ENCODE measurements around the gene TTBK2. TPM values are rescaled to one million over a fixed set of nuclear protein-coding genes. Genes with fewer than 3 reads are reported as not detected.
"Not testable (repeated sequence)": the region's sequence is repeated elsewhere in the genome, so short reads cannot be mapped to it uniquely, and the experiment has no call there.

Gene TTBK2
- 10 to 100 TPM; 12.1 to 12.3 TPM for total RNA-seq

GRCh38 chr15:42920519-42921341 lies at the start of gene TTBK2:
Gene TTBK2 (minus strand): TSS chr15:42920778. CDS start chr15:42878617, 42,161 bp downstream.
- peak within 1 kb of the TSS; percentile 97 for H3K4me3 Mint-ChIP-seq
- POLR2A ChIA-PET: no interaction called here

DNA sequence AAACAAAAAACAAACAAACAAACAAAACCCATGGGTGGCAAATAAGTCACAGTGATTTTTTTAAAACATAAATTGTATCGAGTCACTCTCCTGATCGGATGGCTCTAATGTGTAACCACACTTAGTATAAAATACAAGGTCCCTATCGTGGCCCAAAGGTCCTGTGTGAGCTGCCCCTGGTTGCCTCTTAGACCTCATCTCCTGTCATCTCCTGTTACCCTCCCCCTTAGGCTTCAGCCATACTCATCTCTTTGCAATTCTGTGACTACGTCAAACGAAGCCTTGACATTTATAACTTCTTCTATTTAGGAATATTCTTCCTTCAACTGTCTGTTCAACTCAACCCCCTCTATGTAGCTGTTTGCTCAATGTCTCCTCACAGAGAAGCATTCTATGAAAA lies 43.9 kb upstream of the TTBK2 start:
- ChIA-PET POLR2A (interaction anchor here (0.6 kb wide), 1 partner anchor 185 kb away, joined by 13 read pairs; no protein-coding TSS in a partner anchor), CTCF (no interaction called here)
- Mint-ChIP-seq H3K27ac (no peak overlapping the region), H3K9me3 (peaks cover 3% of the 10 kb centered on the region), H3K36me3 (ENCODE audit: low read depth) (peaks cover 44% of the 10 kb centered on the region), H3K4me1 (no peaks in the 10 kb centered on the region), H3K27me3 (no peaks in the 10 kb centered on the region), H3K4me3 (no peak overlapping the region)
- DNase-seq: no peak

More at GRCh38 chr15:42920519-42921341, at the start of gene TTBK2:
- H3K27ac Mint-ChIP-seq: peak within 1 kb of the TSS; percentile 91
- H3K4me1 Mint-ChIP-seq: peaks cover 35% of the 10 kb centered on the region
- H3K36me3 Mint-ChIP-seq (ENCODE audit: low read depth): peaks cover 2% of the 10 kb centered on the region
- H3K9me3 Mint-ChIP-seq: no peaks in the 10 kb centered on the region
- CTCF ChIA-PET: interaction anchor here (0.6 kb wide), 2 partner anchors 29 to 301 kb away, joined by 3 read pairs; no protein-coding TSS in a partner anchor
- peak; percentile 98 for DNase-seq
- H3K27me3 Mint-ChIP-seq: no peaks in the 10 kb centered on the region

DNA sequence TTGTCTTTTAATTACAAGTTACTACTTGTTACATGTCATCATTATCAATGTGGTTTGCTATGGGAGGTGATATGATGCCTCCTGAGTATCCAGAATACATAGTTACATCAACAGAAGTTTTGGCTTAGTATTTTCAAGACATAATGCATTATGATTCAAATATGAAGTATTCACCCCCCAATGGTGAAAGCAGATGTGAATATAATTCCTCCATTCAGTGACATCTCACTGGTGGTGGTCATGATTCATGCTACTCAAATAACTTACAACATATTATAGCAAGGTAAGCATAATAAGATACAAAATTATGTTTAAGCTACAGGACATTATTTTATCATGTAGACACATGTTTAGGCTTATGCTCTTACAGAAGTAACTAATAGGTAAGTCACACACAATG lies 34.9 kb upstream of the TTBK2 start:
- H3K27ac Mint-ChIP-seq: no peak overlapping the region
- H3K4me1 Mint-ChIP-seq: no peaks in the 10 kb centered on the region
- DNase-seq: no peak
- H3K27me3 Mint-ChIP-seq: no peaks in the 10 kb centered on the region
- peaks cover 65% of the 10 kb centered on the region for H3K36me3 Mint-ChIP-seq (ENCODE audit: low read depth)
- H3K9me3 Mint-ChIP-seq: no peaks in the 10 kb centered on the region
- POLR2A ChIA-PET: no interaction called here
- no peak overlapping the region for H3K4me3 Mint-ChIP-seq
- CTCF ChIA-PET: no interaction called here

DNA sequence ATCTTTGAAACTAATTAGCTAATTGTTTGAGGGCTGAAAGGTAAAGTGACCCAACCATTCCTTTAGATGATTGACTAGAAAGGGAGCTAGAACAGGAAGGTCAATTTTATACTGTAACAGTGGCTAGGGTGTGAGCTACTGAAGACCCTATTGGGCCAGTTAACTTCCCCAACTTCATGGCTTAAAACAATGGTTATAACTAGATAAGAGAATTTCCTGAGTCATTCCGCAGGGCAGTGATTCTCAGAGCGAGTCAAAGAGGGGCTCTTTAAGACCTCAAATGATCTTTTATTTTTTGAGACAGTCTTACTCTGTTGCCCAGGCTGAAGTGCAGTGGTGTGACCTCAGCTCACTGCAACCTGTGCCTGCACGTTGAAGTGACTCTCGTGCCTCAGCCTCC lies 33.7 kb upstream of the TTBK2 start:
- no peaks in the 10 kb centered on the region for H3K27me3 Mint-ChIP-seq
- peaks cover 60% of the 10 kb centered on the region for H3K36me3 Mint-ChIP-seq (ENCODE audit: low read depth)
- H3K4me3 Mint-ChIP-seq: no peak overlapping the region
- no peak for DNase-seq
- H3K9me3 Mint-ChIP-seq: no peaks in the 10 kb centered on the region
- CTCF ChIA-PET: interaction anchor here (0.6 kb wide), 1 partner anchor 16 kb away, joined by 3 read pairs; no protein-coding TSS in a partner anchor
- no peaks in the 10 kb centered on the region for H3K4me1 Mint-ChIP-seq
- POLR2A ChIA-PET: no interaction called here
- no peak overlapping the region for H3K27ac Mint-ChIP-seq

GRCh38 chr15:42948898-42949297 lies 28.3 kb upstream of the TTBK2 start:
- H3K36me3 Mint-ChIP-seq (ENCODE audit: low read depth): peaks cover 57% of the 10 kb centered on the region
- DNase-seq, H3K4me3 Mint-ChIP-seq, H3K27ac Mint-ChIP-seq, H3K27me3 Mint-ChIP-seq, H3K4me1 Mint-ChIP-seq, H3K9me3 Mint-ChIP-seq, POLR2A ChIA-PET: not testable (repeated sequence)
- CTCF ChIA-PET: interaction anchor here (1.0 kb wide), 1 partner anchor 13 kb away, joined by 4 read pairs; no protein-coding TSS in a partner anchor

DNA sequence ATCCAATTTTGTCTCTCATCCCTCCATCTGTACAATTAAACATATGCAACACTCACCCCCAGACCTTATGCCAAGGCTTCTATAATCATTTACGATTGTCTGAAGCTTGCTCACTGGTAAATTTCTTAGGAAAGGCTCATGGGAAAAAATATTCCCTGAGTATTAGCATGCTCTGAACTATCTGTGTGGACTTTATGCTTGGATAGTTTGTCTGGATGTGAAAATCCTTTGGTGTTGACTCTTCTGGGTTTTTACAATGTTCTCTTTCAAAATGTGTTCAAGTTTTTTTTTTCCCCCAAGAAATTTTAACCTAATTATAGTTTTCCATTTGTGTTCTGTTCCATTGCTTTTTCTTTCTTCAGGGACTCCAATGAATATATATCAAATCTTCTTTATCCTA lies 19.9 kb upstream of the TTBK2 start:
- peaks cover 2% of the 10 kb centered on the region for H3K9me3 Mint-ChIP-seq
- no peak overlapping the region for H3K27ac Mint-ChIP-seq
- no peaks in the 10 kb centered on the region for H3K4me1 Mint-ChIP-seq
- no peak overlapping the region for H3K4me3 Mint-ChIP-seq
- no peak for DNase-seq
- ChIA-PET CTCF (interaction anchor here (0.7 to 1.2 kb wide), 2 partner anchors 14 to 317 kb away, joined by 3 to 6 read pairs; no protein-coding TSS in a partner anchor), POLR2A (no interaction called here)
- no peaks in the 10 kb centered on the region for H3K27me3 Mint-ChIP-seq
- H3K36me3 Mint-ChIP-seq (ENCODE audit: low read depth): peaks cover 21% of the 10 kb centered on the region

- POLR2A ChIA-PET: no interaction called here
- Mint-ChIP-seq H3K4me1 (no peaks in the 10 kb centered on the region), H3K4me3 (no peak overlapping the region), H3K27ac (no peak overlapping the region), H3K9me3 (peaks cover 2% of the 10 kb centered on the region), H3K36me3 (ENCODE audit: low read depth) (peaks cover 15% of the 10 kb centered on the region), H3K27me3 (no peaks in the 10 kb centered on the region)
- CTCF ChIA-PET: interaction anchor here (0.5 to 1.2 kb wide), 2 partner anchors 14 to 22 kb away, joined by 3 read pairs; no protein-coding TSS in a partner anchor
- DNase-seq: no peak
Measured at GRCh38 chr15:42939841-42940240, 19.3 kb upstream of the TTBK2 start.

- Mint-ChIP-seq H3K27ac (no peak overlapping the region), H3K4me3 (no peak overlapping the region), H3K4me1 (no peaks in the 10 kb centered on the region), H3K27me3 (no peaks in the 10 kb centered on the region), H3K36me3 (ENCODE audit: low read depth) (peaks cover 4% of the 10 kb centered on the region), H3K9me3 (peaks cover 2% of the 10 kb centered on the region)
- no peak for DNase-seq
- ChIA-PET POLR2A (no interaction called here), CTCF (no interaction called here)
Measured at GRCh38 chr15:42937143-42937542, 16.6 kb upstream of the TTBK2 start.

DNA sequence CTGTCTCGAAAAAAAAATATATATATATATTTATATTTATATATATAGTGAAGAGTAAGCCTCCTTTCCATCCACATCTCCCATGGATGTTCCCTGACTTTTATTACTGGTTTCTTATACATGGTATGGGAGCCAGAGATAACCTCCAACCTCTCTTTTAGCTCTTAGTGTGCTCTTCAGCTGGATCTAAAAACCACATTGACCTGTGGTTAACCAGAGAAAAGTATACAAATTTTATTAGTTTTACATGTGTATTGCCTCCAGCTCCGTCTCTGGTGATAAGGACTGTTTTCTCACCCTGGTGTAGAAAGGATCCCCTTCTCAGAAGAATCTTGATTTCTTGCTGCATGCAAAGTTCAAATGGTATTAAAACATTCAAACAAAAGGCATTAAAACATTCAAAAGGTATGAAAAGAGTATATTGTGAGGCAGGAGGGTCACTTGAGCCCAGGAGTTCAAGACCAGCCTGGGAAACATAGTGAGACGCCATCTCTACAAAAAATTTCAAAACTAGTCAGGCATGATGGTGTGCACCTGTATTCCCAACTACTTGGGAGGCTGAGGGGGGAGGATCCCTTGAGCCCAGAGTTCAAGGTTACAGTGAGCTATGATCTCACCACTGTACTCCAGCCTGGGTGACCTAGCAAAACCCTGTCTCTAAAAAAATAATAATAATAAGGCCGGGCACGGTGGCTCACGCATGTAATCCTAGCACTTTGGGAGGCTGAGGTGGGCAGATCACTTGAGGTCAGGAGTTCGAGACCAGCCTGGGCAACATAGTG lies 13.5 kb upstream of the TTBK2 start:
- H3K4me1 Mint-ChIP-seq: no peaks in the 10 kb centered on the region
- ChIA-PET CTCF (interaction anchor here (0.6 to 1.1 kb wide), 2 partner anchors 18 to 724 kb away, joined by 5 to 6 read pairs; no protein-coding TSS in a partner anchor), POLR2A (no interaction called here)
- no peaks in the 10 kb centered on the region for H3K9me3 Mint-ChIP-seq
- DNase-seq: no peak
- no peak overlapping the region for H3K4me3 Mint-ChIP-seq
- H3K27me3 Mint-ChIP-seq: no peaks in the 10 kb centered on the region
- H3K27ac Mint-ChIP-seq: no peak overlapping the region
- H3K36me3 Mint-ChIP-seq (ENCODE audit: low read depth): no peaks in the 10 kb centered on the region

GRCh38 chr15:42932833-42933515 lies 12.4 kb upstream of the TTBK2 start:
- Mint-ChIP-seq H3K9me3 (no peaks in the 10 kb centered on the region), H3K27me3 (no peaks in the 10 kb centered on the region), H3K4me1 (no peaks in the 10 kb centered on the region), H3K36me3 (ENCODE audit: low read depth) (no peaks in the 10 kb centered on the region), H3K4me3 (no peak overlapping the region), H3K27ac (no peak overlapping the region)
- ChIA-PET CTCF (no interaction called here), POLR2A (no interaction called here)
- DNase-seq: no peak

- ChIA-PET POLR2A (no interaction called here), CTCF (interaction anchor here (0.6 to 0.7 kb wide), 2 partner anchors 97 to 1427 kb away, joined by 3 to 4 read pairs; no protein-coding TSS in a partner anchor)
- H3K27ac Mint-ChIP-seq: no peak overlapping the region
Measured at GRCh38 chr15:42931702-42932486, 11.3 kb upstream of the TTBK2 start.

DNA sequence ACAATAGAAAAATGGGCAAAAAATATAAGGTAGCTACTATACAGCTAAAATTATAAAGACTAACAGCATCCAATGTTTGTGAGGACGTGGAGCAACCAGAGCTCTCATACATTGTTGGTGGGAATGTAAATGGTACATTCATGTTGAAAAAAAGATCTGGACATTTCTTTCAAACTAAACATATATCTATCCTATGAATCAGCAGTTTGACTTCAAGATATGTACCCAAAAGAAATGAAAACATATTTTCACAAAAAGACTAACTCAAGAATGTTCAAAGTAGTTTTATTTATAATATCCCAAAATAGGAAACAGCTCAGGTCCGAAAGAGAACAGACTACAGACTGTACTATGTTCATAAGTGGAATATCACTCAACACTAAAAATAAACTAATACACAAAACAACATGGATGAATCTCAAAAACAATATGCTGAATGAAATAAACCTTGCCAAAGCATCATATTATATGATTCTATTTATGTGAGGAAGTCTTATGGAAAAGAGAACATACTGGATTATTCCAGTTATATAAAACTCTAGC lies 8.8 kb upstream of the TTBK2 start:
- no peaks in the 10 kb centered on the region for H3K9me3 Mint-ChIP-seq
- H3K36me3 Mint-ChIP-seq (ENCODE audit: low read depth): no peaks in the 10 kb centered on the region
- POLR2A ChIA-PET: no interaction called here
- H3K4me3 Mint-ChIP-seq: no peak overlapping the region
- no peak overlapping the region for H3K27ac Mint-ChIP-seq
- CTCF ChIA-PET: no interaction called here
- DNase-seq: no peak
- no peaks in the 10 kb centered on the region for H3K4me1 Mint-ChIP-seq
- no peaks in the 10 kb centered on the region for H3K27me3 Mint-ChIP-seq

More at GRCh38 chr15:42931702-42932486, 11.3 kb upstream of the TTBK2 start:
- Mint-ChIP-seq H3K27me3 (no peaks in the 10 kb centered on the region), H3K4me1 (no peaks in the 10 kb centered on the region), H3K9me3 (no peaks in the 10 kb centered on the region), H3K4me3 (no peak overlapping the region), H3K36me3 (ENCODE audit: low read depth) (no peaks in the 10 kb centered on the region)
- no peak for DNase-seq

All from activated CD4-positive, alpha-beta T cell treated with anti-CD3 and anti-CD28 coated beads, Interleukin-2, amount 10 ng/mL, durations not matched to agents 7 days and 5 days (primary cell).